HG03097 (cell line): ENCODE results near the gene GRM7.

ENCODE experiments used
- ATAC-seq: cut with Tn5 transposase; IDR thresholded peaks from one replicate; pipeline ENCODE4 v1.9.1; 2021; ENCODE audit not compliant: unreplicated experiment, low FRiP score

The GRM7 gene

GRCh38 chr3:7445331-7445730 is 584.4 kb downstream of the GRM7 start:
- no peak for ATAC-seq

- ATAC-seq, result peak; percentile 93
Measured at GRCh38 chr3:7447197-7447769, 586.4 kb downstream of the GRM7 start.

- no peak for ATAC-seq
Measured at GRCh38 chr3:7456386-7456785, 595.5 kb downstream of the GRM7 start.

- no peak for ATAC-seq
Measured at GRCh38 chr3:7461202-7461825, 600.4 kb downstream of the GRM7 start.

GRCh38 chr3:7469866-7470265 is 609.0 kb downstream of the GRM7 start:
- no peak for ATAC-seq

GRCh38 chr3:7484636-7485035 is 623.7 kb downstream of the GRM7 start:
- no peak for ATAC-seq

- ATAC-seq, result no peak
Measured at GRCh38 chr3:7487763-7488162, 626.8 kb downstream of the GRM7 start.

GRCh38 chr3:7489417-7489816 is 628.5 kb downstream of the GRM7 start:
- ATAC-seq, result no peak

GRCh38 chr3:7498715-7499114 is 637.8 kb downstream of the GRM7 start:
- ATAC-seq, result no peak

GRCh38 chr3:7503431-7503830 is 642.5 kb downstream of the GRM7 start:
- no peak for ATAC-seq

GRCh38 chr3:7504886-7505775 is 644.2 kb downstream of the GRM7 start:
- no peak for ATAC-seq

GRCh38 chr3:7506606-7507180 is 645.8 kb downstream of the GRM7 start:
- ATAC-seq, result no peak

GRCh38 chr3:7508821-7509220 is 647.9 kb downstream of the GRM7 start:
- ATAC-seq, result no peak

GRCh38 chr3:7512048-7512447 is 651.1 kb downstream of the GRM7 start:
- ATAC-seq, result no peak

- no peak for ATAC-seq
Measured at GRCh38 chr3:7518026-7518425, 657.1 kb downstream of the GRM7 start.

GRCh38 chr3:7518456-7518855 is 657.5 kb downstream of the GRM7 start:
- no peak for ATAC-seq

GRCh38 chr3:7520059-7520458 is 659.1 kb downstream of the GRM7 start:
- no peak for ATAC-seq

GRCh38 chr3:7520593-7520992 is 659.7 kb downstream of the GRM7 start:
- ATAC-seq, result no peak

- ATAC-seq, result no peak
Measured at GRCh38 chr3:7536510-7536909, 675.6 kb downstream of the GRM7 start.

- ATAC-seq, result no peak
Measured at GRCh38 chr3:7536921-7537320, 676.0 kb downstream of the GRM7 start.

- ATAC-seq, result no peak
Measured at GRCh38 chr3:7543294-7543880, 682.5 kb downstream of the GRM7 start.
